GM18526 (cell line): ENCODE measurements around the gene CNTN6.

ENCODE experiments used
- POLR2A ChIP-seq: IDR thresholded peaks from 3 replicates; pipeline ENCODE4 v1.6.1; 2011; ENCODE audit not compliant: insufficient read length; ENCODE audit errors: extremely low read depth

The CNTN6 gene

GRCh38 chr3:1092771-1093170, at the start of gene CNTN6:
TSS of gene CNTN6 (plus strand) at chr3:1093024. CDS start at chr3:1148009, 54,985 bp downstream.
- no peak for TF ChIP-seq POLR2A

- no peak for TF ChIP-seq POLR2A
Observed at GRCh38 chr3:1048558-1048957, 44.3 kb upstream of the CNTN6 start.

DNA sequence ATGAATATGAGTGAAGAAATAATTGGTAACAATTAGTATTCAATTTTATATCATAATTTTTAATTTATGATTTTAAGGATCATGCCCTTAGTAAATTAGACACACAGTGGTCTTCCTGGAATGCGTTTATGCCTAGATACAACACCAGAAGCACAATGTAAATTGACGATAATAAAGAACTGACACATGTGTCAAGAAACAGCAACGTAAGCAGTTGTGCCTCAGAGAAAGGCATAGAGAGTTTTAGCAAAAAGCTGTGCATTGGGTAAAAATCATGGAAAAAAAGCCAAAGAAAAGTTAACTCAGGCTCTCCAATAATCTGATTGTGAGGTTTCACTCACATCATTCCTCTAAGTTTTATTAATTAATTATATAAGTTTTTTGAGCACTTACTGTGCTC, 37.0 kb upstream of the CNTN6 start:
- no peak for TF ChIP-seq POLR2A

DNA sequence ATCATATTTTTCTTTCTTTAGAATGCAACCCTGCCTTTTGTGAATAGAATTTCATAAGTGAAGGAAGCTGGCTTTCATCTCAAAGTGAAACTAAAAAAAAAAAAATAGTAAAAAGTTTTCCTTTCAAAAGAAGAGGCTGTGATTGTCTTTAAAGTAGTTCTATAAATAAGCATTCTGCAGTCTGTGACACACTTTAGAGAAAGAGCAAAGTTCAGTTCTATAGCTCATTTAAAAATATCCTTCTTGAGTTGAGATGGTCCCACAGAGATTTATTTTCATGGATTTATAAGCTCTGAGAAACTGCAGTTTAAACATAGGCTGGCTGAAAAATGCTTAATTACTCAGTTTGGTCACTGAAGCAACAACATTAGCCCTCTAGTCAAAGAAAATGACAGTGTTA, 36.1 kb upstream of the CNTN6 start:
- no peak for TF ChIP-seq POLR2A

- no peak for TF ChIP-seq POLR2A
Observed at GRCh38 chr3:1057436-1057835, 35.4 kb upstream of the CNTN6 start.

- no peak for TF ChIP-seq POLR2A
Observed at GRCh38 chr3:1068985-1069384, 23.8 kb upstream of the CNTN6 start.

DNA sequence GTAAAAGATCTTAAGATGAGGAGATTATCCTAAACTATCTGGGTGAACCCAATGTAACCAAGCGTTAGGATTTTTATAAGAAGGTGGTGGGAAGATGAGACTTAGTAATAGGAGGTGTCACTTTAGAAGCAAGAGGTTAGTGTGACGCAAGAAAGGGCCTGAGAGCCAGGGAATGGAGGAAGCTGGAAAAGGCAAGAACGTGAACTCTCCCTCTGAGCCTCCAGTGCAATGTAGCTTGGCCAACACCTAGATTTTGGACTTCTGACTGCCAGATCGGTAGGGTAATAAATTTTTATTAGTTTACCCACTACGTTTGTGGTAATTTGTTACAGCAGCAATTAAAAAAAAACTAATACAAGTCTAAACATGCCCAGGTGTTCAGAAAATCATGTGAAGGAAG, 20.8 kb upstream of the CNTN6 start:
- no peak for TF ChIP-seq POLR2A

- TF ChIP-seq POLR2A: no peak
Observed at GRCh38 chr3:1079662-1080061, 13.2 kb upstream of the CNTN6 start.

GRCh38 chr3:1082108-1082507, 10.7 kb upstream of the CNTN6 start:
- TF ChIP-seq POLR2A: no peak

DNA sequence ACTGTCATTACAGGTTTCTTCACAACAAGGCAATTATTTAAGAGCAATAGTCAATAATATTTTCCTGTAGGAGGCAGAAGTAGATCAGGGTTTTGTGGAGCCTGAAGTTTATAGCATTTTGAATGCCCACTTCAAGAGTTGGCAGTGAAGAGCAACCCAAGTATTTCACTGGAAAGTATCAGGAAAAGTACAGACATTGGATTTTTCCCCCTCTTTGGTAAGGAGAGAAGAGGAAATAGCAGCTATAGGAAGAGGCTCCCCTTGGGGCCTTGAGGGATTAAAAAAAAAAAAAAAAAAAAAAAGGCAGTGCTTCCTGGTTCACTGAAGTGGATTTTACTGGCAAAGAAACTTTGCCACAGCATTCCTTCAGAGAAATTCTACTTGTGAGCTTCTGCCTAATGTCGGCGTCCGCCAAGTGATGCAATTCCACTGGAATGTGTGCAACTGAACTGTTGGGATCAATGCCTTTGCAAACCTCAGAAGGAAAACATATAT, 5.7 kb upstream of the CNTN6 start:
- no peak for TF ChIP-seq POLR2A

- TF ChIP-seq POLR2A: no peak
Observed at GRCh38 chr3:1088503-1088902, 4.3 kb upstream of the CNTN6 start.

DNA sequence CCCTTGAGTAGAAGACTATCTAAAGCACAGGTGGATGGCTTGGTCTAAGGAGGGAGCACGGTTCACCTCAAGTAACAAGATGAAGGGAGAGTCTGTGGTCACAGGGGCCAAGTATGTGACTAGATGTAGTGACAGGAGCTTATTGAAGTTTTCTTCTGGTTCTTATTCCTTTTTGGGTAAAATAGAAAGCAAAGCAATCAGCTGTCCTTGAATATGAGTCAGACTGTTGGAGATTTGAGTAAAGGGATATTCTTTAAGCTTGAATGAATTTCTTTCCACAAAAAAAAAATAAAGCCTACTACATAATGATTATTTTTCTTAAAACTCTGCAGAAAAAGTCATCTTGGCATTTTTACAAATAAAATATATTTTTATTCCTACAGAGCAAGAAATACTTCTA, 1.5 kb upstream of the CNTN6 start:
- TF ChIP-seq POLR2A: no peak

- TF ChIP-seq POLR2A: no peak
Observed at GRCh38 chr3:1092061-1092460, 763 bp upstream of the CNTN6 start.

- no peak for TF ChIP-seq POLR2A
Observed at GRCh38 chr3:1093217-1093616, 393 bp downstream of the CNTN6 start.

- no peak for TF ChIP-seq POLR2A
Observed at GRCh38 chr3:1103525-1103924, 10.7 kb downstream of the CNTN6 start.

GRCh38 chr3:1117843-1118473, 25.1 kb downstream of the CNTN6 start:
- TF ChIP-seq POLR2A: no peak

DNA sequence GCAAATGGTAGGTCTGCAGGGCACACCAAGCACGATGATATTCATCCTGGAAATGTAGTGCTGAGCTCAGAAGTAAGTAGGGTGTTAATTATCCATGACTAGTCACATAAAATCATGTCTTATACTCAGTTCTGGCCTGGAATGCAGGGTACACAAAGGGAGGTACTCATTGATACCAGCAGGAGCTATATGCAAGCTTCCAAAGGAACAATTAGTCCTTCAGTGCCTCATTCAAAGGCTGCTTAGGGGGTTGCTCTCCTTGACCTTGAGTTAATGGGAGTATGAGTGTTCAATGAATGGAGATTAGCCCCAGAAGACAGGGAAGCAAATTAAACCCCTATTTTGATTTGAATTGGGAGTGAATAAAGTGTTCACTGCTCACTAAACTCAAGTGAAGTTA, 38.3 kb downstream of the CNTN6 start:
- no peak for TF ChIP-seq POLR2A
